ENCODE data around the gene FNDC8.

- TF ChIP-seq EP300 (IDR thresholded peaks at IDR 0.05) (no peak), CTCF (IDR thresholded peaks at IDR 0.05) (no peak), POLR2A (IDR thresholded peaks at IDR 0.05; ENCODE audit: low read depth) (no peak), POLR2AphosphoS5 (IDR thresholded peaks at IDR 0.05) (no peak)
Measured at GRCh38 chr17:35164716-35165115, 43.3 kb downstream of the FNDC8 start.
